ENCODE measurements around the gene RAX.

DNA sequence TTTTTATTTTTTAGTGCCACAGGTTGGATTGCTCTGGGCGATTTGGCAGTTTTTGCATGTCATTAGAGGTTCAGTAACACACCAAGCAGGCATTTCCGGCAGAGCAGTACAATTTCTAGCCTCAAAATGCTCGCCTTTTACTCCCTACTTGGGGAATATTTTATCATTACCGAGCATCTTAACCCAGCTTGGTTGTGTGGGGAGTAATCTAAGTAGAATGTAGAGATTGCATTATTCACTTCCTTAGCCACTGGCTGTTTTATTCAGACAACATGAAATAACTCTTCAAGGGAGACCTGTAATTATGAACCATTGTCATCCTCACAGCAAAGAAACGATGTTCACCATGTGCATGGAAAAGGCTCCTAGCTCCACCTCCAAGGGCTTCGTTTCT is 40.2 kb downstream of the RAX start:
- TF ChIP-seq, protein P1, sequence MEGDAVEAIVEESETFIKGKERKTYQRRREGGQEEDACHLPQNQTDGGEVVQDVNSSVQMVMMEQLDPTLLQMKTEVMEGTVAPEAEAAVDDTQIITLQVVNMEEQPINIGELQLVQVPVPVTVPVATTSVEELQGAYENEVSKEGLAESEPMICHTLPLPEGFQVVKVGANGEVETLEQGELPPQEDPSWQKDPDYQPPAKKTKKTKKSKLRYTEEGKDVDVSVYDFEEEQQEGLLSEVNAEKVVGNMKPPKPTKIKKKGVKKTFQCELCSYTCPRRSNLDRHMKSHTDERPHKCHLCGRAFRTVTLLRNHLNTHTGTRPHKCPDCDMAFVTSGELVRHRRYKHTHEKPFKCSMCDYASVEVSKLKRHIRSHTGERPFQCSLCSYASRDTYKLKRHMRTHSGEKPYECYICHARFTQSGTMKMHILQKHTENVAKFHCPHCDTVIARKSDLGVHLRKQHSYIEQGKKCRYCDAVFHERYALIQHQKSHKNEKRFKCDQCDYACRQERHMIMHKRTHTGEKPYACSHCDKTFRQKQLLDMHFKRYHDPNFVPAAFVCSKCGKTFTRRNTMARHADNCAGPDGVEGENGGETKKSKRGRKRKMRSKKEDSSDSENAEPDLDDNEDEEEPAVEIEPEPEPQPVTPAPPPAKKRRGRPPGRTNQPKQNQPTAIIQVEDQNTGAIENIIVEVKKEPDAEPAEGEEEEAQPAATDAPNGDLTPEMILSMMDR (IDR thresholded peaks at IDR 0.05): no peak
- TF ChIP-seq POLR2A (IDR thresholded peaks at IDR 0.05): no peak

All from sigmoid colon (tissue), 3 donors.